Activated CD8-positive, alpha-beta memory T cell treated with anti-CD3 and anti-CD28 coated beads for 4 hours (primary cell): ENCODE measurements around the gene RNASE3.
"Not testable (repeated sequence)": the region's sequence is repeated elsewhere in the genome, so short reads cannot be mapped to it uniquely, and the experiment has no call there.

ENCODE experiments used
- DNase-seq, 2 donors: peaks; one replicate each; pipeline ENCODE4 v3.0.0-alpha.2; 2020; ENCODE audit warnings: low read depth in 2 of 2

Gene RNASE3

GRCh38 chr14:20919038-20919756 is 28.0 kb downstream of the RNASE3 start:
- not testable (repeated sequence) for DNase-seq

- DNase-seq, result not testable (repeated sequence)
Observed at GRCh38 chr14:20923766-20924297, 32.6 kb downstream of the RNASE3 start.

- DNase-seq, result peak in 1 of 2 donors; percentile 3
Observed at GRCh38 chr14:20934148-20934762, 43.1 kb downstream of the RNASE3 start.

- no peak for DNase-seq
Observed at GRCh38 chr14:20935303-20935984, 44.3 kb downstream of the RNASE3 start.
